GM03348 (cell line): ENCODE data around the gene STIMATE.
A peak's percentile ranks its signal among the peaks of the same experiment; 100 is the strongest.

Experiments
- DNase-seq: peaks from one replicate; pipeline ENCODE4 v3.0.0; 2012; ENCODE audit warnings: low spot score

Gene STIMATE

GRCh38 chr3:52866427-52866826 lies 30.9 kb downstream of the STIMATE start:
- DNase-seq: no peak

GRCh38 chr3:52865994-52866393 lies 31.4 kb downstream of the STIMATE start:
- DNase-seq: no peak

GRCh38 chr3:52860424-52860768 lies 37.0 kb downstream of the STIMATE start:
- no peak for DNase-seq

- DNase-seq: no peak
These were observed 37.5 kb downstream of the STIMATE start for GRCh38 chr3:52859686-52860423.

GRCh38 chr3:52857864-52858263 lies 39.5 kb downstream of the STIMATE start:
- no peak for DNase-seq

- no peak for DNase-seq
These were observed 40.2 kb downstream of the STIMATE start for GRCh38 chr3:52857133-52857532.

- no peak for DNase-seq
These were observed 40.7 kb downstream of the STIMATE start for GRCh38 chr3:52856666-52857065.

GRCh38 chr3:52854013-52854412 lies 43.3 kb downstream of the STIMATE start:
- no peak for DNase-seq

GRCh38 chr3:52852419-52852818 lies 44.9 kb downstream of the STIMATE start:
- no peak for DNase-seq

GRCh38 chr3:52851348-52851747 lies 46.0 kb downstream of the STIMATE start:
- DNase-seq: peak; percentile 67

- no peak for DNase-seq
These were observed 47.7 kb downstream of the STIMATE start for GRCh38 chr3:52849656-52850055.

GRCh38 chr3:52848617-52849016 lies 48.7 kb downstream of the STIMATE start:
- DNase-seq: peak; percentile 64

- DNase-seq: no peak
These were observed 49.6 kb downstream of the STIMATE start for GRCh38 chr3:52847726-52848125.

- DNase-seq: no peak
These were observed 50.1 kb downstream of the STIMATE start for GRCh38 chr3:52847241-52847640.

- no peak for DNase-seq
These were observed 50.8 kb downstream of the STIMATE start for GRCh38 chr3:52846432-52846965.

GRCh38 chr3:52845691-52846431 lies 51.5 kb downstream of the STIMATE start:
- DNase-seq: peak; percentile 56

GRCh38 chr3:52845157-52845556 lies 52.2 kb downstream of the STIMATE start:
- peak; percentile 56 for DNase-seq

GRCh38 chr3:52844290-52844975 lies 52.9 kb downstream of the STIMATE start:
- no peak for DNase-seq

GRCh38 chr3:52843881-52844280 lies 53.5 kb downstream of the STIMATE start:
- DNase-seq: no peak

GRCh38 chr3:52843108-52843865 lies 54.1 kb downstream of the STIMATE start:
- no peak for DNase-seq

GRCh38 chr3:52842424-52842823 lies 54.9 kb downstream of the STIMATE start:
- DNase-seq: no peak

GRCh38 chr3:52841981-52842340 lies 55.4 kb downstream of the STIMATE start:
- no peak for DNase-seq
